ENCODE measurements around the gene KIF5C.

The KIF5C gene

DNA sequence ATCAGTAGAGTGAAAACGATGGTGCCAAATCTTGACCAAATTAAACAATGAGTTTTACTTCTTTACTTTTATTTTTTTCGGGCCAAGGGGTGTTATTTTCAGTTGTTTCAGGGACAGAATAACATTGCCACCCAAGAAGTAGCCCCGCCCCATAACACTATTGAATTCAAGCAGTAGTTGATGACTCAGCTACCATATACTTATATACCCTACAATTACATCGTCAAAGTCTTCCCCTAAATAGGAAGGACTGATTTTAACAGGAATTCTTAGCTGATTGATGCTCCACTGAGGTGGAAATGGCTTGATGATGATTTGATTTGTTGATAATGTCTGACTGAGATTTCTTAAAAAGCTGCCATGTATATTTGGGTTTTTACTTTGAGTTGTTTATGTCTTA lies 188.2 kb downstream of the KIF5C start:
- H3K27ac Mint-ChIP-seq, result no peak overlapping the region
- no peak for ATAC-seq (replicated peaks)
- DNase-seq, result no peak
- H3K36me3 Mint-ChIP-seq, result no peaks in the 10 kb centered on the region
- H3K9me3 Mint-ChIP-seq, result peaks cover 0 to 5% of the 10 kb centered on the region in 2 donors
- H3K27me3 Mint-ChIP-seq, result no peaks in the 10 kb centered on the region
- H3K4me1 Mint-ChIP-seq, result no peaks in the 10 kb centered on the region
- no peak overlapping the region for H3K4me3 Mint-ChIP-seq

DNA sequence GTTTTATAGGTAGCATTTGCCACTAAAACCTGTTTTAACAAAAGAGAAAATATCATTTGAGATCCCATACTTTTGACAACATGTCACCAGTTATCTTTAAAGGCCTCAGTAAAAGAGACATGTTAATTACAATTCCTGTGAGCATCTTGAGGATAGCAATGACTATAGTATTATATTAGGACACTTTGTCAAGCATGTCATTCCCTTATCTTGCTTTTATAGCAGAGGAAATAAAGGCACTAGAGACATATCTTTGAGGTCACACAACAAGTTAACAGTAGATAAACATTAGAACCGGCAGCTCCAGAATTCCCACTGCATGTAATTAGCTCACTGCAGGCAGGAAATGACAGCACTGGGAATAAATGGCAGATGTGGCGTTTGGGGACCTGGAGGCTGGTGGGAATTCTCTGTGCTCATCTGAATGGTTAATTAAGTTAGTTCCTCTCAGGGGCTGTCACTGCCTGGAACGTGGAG lies 189.4 kb downstream of the KIF5C start:
- Mint-ChIP-seq H3K27me3 (peaks cover 5 to 8% of the 10 kb centered on the region in 2 donors), H3K27ac (no peak overlapping the region), H3K36me3 (no peaks in the 10 kb centered on the region), H3K9me3 (peaks cover 0 to 5% of the 10 kb centered on the region in 2 donors), H3K4me3 (no peak overlapping the region), H3K4me1 (peaks cover 0 to 1% of the 10 kb centered on the region in 2 donors)
- DNase-seq, result no peak
- no peak for ATAC-seq (replicated peaks)

DNA sequence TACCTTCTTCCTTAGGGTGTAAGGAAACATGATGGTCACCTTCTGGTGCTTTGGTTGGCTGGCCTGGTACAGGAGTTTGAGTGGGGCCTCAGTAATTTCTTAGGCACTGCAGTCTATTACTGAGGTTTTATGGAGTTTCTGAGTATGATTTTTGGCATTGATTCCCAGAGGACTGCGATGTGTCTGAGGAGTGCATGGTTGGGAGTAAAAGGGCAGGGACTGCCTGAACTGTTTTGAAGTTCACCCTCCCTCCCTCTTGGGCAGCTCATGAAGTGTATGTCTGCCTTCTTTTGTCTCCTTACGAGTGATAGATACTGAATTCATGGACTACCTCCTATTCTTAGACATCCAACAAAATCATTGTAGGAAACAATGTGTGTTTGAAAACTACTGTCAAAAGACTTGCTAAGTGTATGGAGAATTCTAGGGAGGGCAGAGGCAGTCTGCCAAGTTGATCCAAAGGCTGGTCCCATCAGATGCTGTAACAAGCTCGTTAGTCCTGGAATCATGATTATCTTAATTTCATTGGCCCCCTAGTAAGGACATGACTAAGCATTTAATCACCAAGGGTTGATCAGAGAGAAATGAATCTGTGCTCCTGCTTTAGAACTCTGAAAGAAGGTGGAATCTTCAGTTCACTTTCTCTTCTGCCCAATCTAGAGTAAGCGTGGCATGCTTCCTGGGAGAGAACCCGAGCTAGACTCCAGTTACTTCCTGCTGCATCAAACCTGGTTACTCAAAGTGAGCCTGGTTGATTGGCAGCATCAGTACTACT lies 190.0 kb downstream of the KIF5C start:
- Mint-ChIP-seq H3K27me3 (peaks cover 5 to 14% of the 10 kb centered on the region in 2 donors), H3K4me1 (peaks cover 0 to 1% of the 10 kb centered on the region in 2 donors), H3K36me3 (no peaks in the 10 kb centered on the region), H3K4me3 (no peak overlapping the region), H3K27ac (no peak overlapping the region), H3K9me3 (peaks cover 0 to 5% of the 10 kb centered on the region in 2 donors)
- DNase-seq (no peak), ATAC-seq (replicated peaks) (no peak)

- Mint-ChIP-seq H3K27me3 (peaks cover 15 to 32% of the 10 kb centered on the region in 2 donors), H3K36me3 (no peaks in the 10 kb centered on the region), H3K4me3 (no peak overlapping the region), H3K27ac (no peak overlapping the region), H3K9me3 (peaks cover 0 to 5% of the 10 kb centered on the region in 2 donors), H3K4me1 (peaks cover 0 to 1% of the 10 kb centered on the region in 2 donors)
- DNase-seq, result no peak
- no peak for ATAC-seq (replicated peaks)
Observed at GRCh38 chr2:149068225-149068995, 193.4 kb downstream of the KIF5C start.

- DNase-seq, result no peak
- no peak overlapping the region for H3K4me3 Mint-ChIP-seq
- H3K27ac Mint-ChIP-seq, result no peak overlapping the region
- ATAC-seq (replicated peaks), result no peak
- peaks cover 19 to 38% of the 10 kb centered on the region in 2 donors for H3K27me3 Mint-ChIP-seq
- H3K4me1 Mint-ChIP-seq, result peaks cover 0 to 1% of the 10 kb centered on the region in 2 donors
- H3K36me3 Mint-ChIP-seq, result no peaks in the 10 kb centered on the region
- H3K9me3 Mint-ChIP-seq, result peaks cover 0 to 5% of the 10 kb centered on the region in 2 donors
Observed at GRCh38 chr2:149068996-149069888, 194.2 kb downstream of the KIF5C start.

GRCh38 chr2:149070681-149071320 lies 195.8 kb downstream of the KIF5C start:
- Mint-ChIP-seq H3K27ac (no peak overlapping the region), H3K27me3 (peaks cover 22 to 38% of the 10 kb centered on the region in 2 donors), H3K9me3 (peaks cover 0 to 5% of the 10 kb centered on the region in 2 donors), H3K4me1 (peaks cover 0 to 1% of the 10 kb centered on the region in 2 donors), H3K4me3 (no peak overlapping the region), H3K36me3 (no peaks in the 10 kb centered on the region)
- DNase-seq, result no peak
- no peak for ATAC-seq (replicated peaks)

- DNase-seq (no peak), ATAC-seq (replicated peaks) (no peak)
- no peak overlapping the region for H3K27ac Mint-ChIP-seq
- H3K9me3 Mint-ChIP-seq, result no peaks in the 10 kb centered on the region
- no peaks in the 10 kb centered on the region for H3K36me3 Mint-ChIP-seq
- H3K27me3 Mint-ChIP-seq, result peaks cover 20 to 23% of the 10 kb centered on the region in 2 donors
- H3K4me1 Mint-ChIP-seq, result no peaks in the 10 kb centered on the region
- no peak overlapping the region for H3K4me3 Mint-ChIP-seq
Observed at GRCh38 chr2:149075105-149075504, 200.1 kb downstream of the KIF5C start.

- Mint-ChIP-seq H3K4me1 (no peaks in the 10 kb centered on the region), H3K27me3 (peaks cover 21 to 23% of the 10 kb centered on the region in 2 donors), H3K4me3 (no peak overlapping the region), H3K27ac (no peak overlapping the region), H3K9me3 (no peaks in the 10 kb centered on the region), H3K36me3 (no peaks in the 10 kb centered on the region)
- ATAC-seq (replicated peaks) (no peak), DNase-seq (no peak)
Observed at GRCh38 chr2:149075853-149076252, 200.8 kb downstream of the KIF5C start.
